HG03175 (cell line): ENCODE results near the gene ARHGAP5.
"Not testable (repeated sequence)": the region's sequence is repeated elsewhere in the genome, so short reads cannot be mapped to it uniquely, and the experiment has no call there.

ENCODE experiments used
- ATAC-seq: cut with Tn5 transposase; IDR thresholded peaks from one replicate; pipeline ENCODE4 v1.9.1; 2021; ENCODE audit warnings: mild to moderate bottlenecking, moderate library complexity; ENCODE audit not compliant: unreplicated experiment

The ARHGAP5 gene

DNA sequence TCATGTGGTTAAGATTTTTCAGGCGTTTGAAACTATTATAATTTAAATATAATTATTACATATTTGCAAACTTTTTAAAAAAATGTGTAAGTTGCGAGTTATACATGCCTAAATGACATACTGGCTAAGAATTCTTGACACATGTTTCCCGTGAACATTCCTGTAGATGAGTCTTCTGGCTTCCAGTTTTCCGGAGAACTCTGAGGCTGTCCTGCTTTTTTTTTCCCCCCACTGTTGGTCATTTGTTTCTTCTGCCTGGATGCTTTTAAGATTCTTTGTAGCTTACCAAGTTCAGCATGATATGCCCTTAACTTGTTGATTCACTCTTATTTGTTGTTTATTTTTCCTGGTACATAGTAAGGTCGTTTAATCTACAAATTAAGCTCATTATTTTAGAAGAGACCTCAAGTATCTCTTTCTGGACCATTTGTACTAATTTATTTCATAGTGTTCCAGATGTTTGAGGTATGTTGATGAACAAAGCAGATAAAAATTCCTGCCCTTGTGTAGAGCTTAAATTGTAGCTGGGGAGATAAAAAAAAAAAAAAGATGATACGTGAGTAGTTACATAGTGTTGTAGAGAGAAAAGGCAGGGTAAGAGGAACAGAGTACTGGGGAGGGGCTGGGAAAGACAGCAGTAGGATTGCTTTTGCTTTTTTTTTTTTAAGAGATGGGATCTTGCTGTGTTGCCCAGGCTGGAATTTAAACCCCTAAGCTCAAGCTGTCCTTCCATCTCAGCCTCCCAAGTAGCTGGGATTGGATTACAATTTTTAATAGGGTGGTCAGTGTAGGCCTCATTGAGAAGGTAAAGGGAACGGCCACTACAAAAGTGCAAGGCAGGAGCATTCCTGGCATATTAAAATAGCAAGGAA is 32.8 kb downstream of the ARHGAP5 start:
- no peak for ATAC-seq

- no peak for ATAC-seq
Observed at GRCh38 chr14:32110548-32110896, 33.4 kb downstream of the ARHGAP5 start.

- no peak for ATAC-seq
Observed at GRCh38 chr14:32121536-32121935, 44.4 kb downstream of the ARHGAP5 start.

DNA sequence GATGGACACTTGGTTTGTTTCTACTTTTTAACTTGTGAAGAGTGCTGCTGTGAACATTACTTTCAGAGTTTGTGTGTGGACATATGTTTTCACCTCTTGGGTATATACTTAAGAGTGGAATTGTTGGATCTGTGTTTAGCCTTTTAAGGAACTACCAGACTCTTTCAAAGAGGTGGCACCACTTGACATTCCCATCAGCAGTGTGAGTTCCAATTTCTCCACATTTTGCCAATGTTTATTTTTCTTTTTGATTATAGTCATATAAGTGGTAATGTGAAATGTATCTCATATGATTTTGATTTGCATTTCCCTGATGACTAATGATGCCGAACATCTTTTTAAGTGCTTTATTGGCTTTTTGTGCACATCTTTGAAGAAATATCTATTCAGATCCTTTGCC is 44.8 kb downstream of the ARHGAP5 start:
- ATAC-seq, result no peak

DNA sequence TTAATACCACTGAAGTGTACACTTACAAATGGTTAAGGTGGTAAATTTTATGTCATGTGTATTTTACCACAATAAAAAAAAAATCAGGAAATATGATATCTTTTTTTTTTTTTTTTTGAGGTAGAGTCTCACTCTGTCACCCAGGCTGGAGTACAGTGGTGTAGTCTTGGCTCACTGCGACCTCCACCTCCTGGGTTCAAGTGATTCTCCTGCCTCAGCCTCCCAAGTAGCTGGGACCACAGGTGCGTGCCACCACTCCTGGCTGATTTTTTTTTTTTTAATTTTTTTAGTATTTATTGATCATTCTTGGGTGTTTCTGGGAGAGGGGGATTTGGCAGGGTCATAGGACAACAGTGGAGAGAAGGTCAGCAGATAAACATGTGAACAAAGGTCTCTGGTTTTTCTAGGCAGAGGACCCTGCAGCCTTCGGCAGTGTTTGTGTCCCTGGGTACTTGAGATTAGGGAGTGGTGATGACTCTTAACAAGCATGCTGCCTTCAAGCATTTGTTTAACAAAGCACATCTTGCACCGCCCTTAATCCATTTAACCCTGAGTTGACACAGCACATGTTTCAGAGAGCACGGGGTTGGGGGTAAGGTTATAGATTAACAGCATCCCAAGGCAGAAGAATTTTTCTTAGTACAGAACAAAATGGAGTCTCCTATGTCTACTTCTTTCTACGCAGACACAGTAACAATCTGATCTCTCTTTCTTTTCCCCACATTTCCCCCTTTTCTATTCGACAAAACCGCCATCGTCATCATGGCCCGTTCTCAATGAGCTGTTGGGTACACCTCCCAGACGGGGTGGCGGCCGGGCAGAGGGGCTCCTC is 50.0 kb downstream of the ARHGAP5 start:
- ATAC-seq, result not testable (repeated sequence)

DNA sequence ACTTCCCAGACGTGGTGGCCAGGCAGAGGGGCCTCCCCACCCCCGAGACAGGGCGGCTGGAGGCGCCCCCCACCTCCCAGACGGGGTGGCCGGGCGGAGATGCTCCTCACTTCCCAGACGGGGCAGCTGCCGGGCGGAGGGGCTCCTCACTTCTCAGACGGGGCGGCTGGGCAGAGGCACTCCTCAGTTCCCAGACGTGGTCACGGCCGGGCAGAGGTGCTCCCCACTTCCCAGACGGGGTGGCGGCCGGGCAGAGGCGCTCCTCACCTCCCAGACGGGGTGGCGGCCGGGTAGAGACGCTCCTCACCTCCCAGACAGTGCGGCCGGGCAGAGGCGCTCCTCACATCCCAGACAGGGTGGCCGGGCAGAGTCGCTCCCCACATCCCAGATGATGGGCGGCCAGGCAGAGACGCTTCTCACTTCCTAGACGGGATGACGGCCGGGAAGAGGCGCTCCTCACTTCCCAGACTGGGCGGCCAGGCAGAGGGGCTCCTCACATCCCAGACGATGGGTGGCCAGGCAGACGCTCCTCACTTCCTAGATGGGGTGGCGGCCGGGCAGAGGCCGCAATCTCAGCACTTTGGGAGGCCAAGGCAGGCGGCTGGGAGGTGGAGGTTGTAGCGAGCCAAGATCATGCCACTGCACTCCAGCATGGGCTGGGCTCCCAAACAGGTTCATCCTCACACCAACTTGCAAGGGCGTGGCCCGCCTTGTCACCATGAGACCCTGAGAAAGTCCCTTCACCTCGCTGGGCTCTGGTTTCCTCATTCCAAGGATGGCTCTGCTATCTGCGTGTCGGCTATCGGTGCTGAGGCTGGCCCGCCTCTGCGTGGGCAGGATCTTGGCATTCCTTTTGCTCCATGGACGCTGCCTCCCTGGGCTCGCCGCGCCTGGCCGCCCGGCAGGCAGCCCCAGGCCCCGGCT is 50.9 kb downstream of the ARHGAP5 start:
- not testable (repeated sequence) for ATAC-seq

DNA sequence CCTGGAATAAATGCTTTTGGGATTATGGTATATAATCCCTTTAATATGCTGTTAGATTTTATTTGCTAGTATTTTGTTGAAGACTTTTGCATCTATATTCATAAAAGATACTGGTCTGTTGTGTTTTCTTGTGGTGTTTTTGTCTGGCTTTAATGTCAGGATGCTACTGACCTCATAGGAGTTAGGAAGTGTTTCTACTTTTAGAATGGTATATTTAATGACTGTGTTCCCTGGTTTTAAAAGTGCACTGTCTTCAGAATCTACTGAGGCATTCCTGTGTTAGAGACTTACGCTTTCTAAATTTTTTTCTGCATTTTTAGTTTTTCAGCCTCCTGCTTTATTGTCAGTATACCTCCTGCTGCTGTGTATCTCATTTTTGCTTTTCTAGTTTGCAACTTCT is 51.6 kb downstream of the ARHGAP5 start:
- ATAC-seq, result no peak

- no peak for ATAC-seq
Observed at GRCh38 chr14:32129124-32129523, 52.0 kb downstream of the ARHGAP5 start.

- ATAC-seq, result not testable (repeated sequence)
Observed at GRCh38 chr14:32131689-32132088, 54.6 kb downstream of the ARHGAP5 start.

GRCh38 chr14:32134448-32135097 is 57.5 kb downstream of the ARHGAP5 start:
- ATAC-seq, result no peak

DNA sequence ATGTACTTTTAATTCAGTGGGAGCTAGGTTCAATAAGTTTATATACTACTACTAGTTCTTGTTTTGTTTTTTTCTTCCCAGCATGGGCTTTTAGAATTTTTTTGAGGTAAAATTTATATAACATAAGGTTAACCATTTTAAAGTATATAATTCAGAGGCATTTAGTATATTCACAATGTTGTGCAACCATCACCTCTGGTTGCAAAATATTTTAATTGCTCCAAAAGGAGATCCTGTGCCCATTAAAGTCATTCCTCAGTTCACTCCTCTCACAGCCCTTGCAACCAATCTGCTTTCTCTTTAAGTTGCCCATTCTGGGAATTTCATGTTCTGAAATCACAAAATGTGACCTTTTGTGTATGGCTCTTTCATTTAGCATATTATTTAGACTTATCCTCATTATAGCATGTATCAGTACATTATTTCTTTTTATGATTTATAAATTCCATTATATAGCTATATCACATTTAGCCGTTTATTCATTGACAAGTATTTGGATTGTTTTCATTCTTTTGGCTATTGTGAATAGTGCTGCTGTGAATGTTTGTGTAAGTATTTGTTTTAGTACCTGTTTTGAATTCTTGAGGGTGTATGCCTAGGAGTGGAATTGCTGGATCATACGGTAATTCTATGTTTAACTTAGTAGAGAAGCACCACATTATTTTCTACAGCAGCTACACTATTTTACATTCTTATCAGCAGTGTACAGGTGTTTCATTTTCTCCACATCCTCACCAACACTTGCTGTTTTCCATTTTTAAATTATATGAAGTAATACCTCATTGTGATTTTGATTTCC is 59.1 kb downstream of the ARHGAP5 start:
- no peak for ATAC-seq

DNA sequence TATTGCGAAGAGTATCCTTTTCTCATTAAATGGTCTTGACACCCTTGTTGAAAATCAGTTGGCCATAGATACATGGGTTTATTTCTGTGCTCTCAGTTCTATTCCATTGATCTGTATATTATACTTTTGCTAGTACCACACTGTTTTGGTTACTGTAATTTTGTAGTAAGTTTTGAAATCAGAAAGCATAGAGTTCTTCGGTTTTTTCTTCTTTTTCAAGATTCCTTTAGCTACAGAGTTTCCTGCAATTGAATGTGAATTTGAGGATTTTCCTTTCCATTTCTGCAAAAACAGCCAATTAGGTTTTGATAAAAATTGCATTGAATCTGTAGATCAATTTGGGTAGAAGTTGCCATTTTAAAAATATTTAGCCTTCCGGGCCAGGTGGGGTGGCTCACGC is 60.2 kb downstream of the ARHGAP5 start:
- no peak for ATAC-seq

GRCh38 chr14:32137892-32138291 is 60.8 kb downstream of the ARHGAP5 start:
- ATAC-seq, result no peak

DNA sequence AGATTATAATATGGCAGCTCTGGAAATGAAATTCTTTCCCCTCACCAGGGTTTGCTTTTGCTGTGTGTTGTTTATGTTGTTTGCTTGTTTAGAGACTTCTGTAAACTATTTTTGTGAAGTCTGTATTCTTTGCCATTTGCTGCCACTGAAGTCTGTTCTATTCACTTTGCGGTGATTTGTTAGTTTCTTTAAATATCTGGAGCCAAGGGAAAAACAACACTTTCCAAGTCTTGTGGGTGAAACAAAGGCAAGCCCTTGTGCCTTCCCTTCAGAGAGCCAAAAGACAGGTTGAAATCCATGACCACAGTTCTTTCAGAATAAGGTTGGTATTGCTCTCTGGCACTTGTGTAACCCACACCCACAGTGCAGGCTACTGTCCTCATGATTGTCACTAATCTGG is 65.2 kb downstream of the ARHGAP5 start:
- no peak for ATAC-seq

GRCh38 chr14:32142754-32143437 is 65.8 kb downstream of the ARHGAP5 start:
- ATAC-seq, result no peak

GRCh38 chr14:32150392-32150791 is 73.3 kb downstream of the ARHGAP5 start:
- ATAC-seq, result no peak

GRCh38 chr14:32166029-32166428 is 88.9 kb downstream of the ARHGAP5 start:
- ATAC-seq, result no peak

DNA sequence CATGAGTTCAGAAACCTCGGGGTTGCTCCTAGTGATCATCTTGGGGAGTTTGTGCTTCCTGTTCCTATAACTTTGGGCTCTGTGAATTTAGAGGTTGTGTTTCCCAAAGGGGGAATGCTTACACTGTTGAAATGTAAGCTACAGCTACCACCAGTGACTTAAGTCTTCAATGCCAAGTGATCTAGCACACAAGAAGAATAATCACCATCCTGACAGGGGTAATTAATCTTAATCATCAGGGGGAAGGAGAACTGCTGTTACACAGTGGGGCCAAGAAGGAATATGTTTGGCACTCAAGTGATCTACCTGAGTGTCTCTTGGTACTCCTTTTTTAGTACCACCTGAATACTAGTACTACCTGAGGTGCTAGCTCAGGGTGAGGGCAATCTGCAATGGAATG is 89.8 kb downstream of the ARHGAP5 start:
- no peak for ATAC-seq

- ATAC-seq, result no peak
Observed at GRCh38 chr14:32167907-32168306, 90.8 kb downstream of the ARHGAP5 start.
